HEK293 (cell line): Measurements from ENCODE around the gene SYNGAP1.

Source experiments
- AEBP2 ChIP-seq: fragments of 450-650 bp; formaldehyde crosslinking; IDR thresholded peaks from 2 replicates; pipeline ENCODE4 v1.5.1; 2016; ENCODE audit warnings: missing biosample characterization, missing genetic modification characterization, borderline replicate concordance
- YY1 ChIP-seq: fragments of 450-650 bp; formaldehyde crosslinking; IDR thresholded peaks from 2 replicates; pipeline ENCODE4 v1.5.1; 2018; ENCODE audit warnings: missing biosample characterization, missing genetic modification characterization
- ZBTB1 ChIP-seq: fragments of 450-650 bp; formaldehyde crosslinking; IDR thresholded peaks from 2 replicates; pipeline ENCODE4 v1.5.1; 2016; ENCODE audit warnings: missing biosample characterization, missing genetic modification characterization
- ZNF768 ChIP-seq: fragments of 450-650 bp; formaldehyde crosslinking; IDR thresholded peaks from 2 replicates; pipeline ENCODE4 v1.5.1; 2018; ENCODE audit warnings: missing biosample characterization, mild to moderate bottlenecking, missing genetic modification characterization
- TF ChIP-seq, protein P1 (sequence below): fragments of 450-650 bp; formaldehyde crosslinking; IDR thresholded peaks from 2 replicates; pipeline ENCODE4 v1.5.1; 2016; ENCODE audit warnings: missing biosample characterization, missing genetic modification characterization
- TF ChIP-seq, protein P2 (sequence below): fragments of 450-650 bp; formaldehyde crosslinking; IDR thresholded peaks from 2 replicates; pipeline ENCODE4 v1.5.1; 2016; ENCODE audit warnings: missing biosample characterization, missing genetic modification characterization
- TF ChIP-seq, protein P3 (sequence below): IDR thresholded peaks from 2 replicates; pipeline ENCODE4 v1.6.1; 2011; ENCODE audit warnings: mild to moderate bottlenecking, low read depth, low read length, borderline replicate concordance

- TF ChIP-seq, protein P1, sequence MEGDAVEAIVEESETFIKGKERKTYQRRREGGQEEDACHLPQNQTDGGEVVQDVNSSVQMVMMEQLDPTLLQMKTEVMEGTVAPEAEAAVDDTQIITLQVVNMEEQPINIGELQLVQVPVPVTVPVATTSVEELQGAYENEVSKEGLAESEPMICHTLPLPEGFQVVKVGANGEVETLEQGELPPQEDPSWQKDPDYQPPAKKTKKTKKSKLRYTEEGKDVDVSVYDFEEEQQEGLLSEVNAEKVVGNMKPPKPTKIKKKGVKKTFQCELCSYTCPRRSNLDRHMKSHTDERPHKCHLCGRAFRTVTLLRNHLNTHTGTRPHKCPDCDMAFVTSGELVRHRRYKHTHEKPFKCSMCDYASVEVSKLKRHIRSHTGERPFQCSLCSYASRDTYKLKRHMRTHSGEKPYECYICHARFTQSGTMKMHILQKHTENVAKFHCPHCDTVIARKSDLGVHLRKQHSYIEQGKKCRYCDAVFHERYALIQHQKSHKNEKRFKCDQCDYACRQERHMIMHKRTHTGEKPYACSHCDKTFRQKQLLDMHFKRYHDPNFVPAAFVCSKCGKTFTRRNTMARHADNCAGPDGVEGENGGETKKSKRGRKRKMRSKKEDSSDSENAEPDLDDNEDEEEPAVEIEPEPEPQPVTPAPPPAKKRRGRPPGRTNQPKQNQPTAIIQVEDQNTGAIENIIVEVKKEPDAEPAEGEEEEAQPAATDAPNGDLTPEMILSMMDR (tag by site-specific recombination), result no peak
- no peak for TF ChIP-seq ZNF768 (tag by site-specific recombination)
- TF ChIP-seq YY1 (tag by site-specific recombination), result no peak
- TF ChIP-seq AEBP2 (tag by site-specific recombination), result no peak
- TF ChIP-seq, protein P2, sequence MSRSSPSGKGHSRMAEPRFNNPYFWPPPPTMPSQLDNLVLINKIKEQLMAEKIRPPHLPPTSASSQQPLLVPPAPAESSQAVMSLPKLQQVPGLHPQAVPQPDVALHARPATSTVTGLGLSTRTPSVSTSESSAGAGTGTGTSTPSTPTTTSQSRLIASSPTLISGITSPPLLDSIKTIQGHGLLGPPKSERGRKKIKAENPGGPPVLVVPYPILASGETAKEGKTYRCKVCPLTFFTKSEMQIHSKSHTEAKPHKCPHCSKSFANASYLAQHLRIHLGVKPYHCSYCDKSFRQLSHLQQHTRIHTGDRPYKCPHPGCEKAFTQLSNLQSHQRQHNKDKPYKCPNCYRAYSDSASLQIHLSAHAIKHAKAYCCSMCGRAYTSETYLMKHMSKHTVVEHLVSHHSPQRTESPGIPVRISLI (tag by site-specific recombination), result no peak
- TF ChIP-seq, protein P3, sequence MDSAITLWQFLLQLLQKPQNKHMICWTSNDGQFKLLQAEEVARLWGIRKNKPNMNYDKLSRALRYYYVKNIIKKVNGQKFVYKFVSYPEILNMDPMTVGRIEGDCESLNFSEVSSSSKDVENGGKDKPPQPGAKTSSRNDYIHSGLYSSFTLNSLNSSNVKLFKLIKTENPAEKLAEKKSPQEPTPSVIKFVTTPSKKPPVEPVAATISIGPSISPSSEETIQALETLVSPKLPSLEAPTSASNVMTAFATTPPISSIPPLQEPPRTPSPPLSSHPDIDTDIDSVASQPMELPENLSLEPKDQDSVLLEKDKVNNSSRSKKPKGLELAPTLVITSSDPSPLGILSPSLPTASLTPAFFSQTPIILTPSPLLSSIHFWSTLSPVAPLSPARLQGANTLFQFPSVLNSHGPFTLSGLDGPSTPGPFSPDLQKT, result no peak
- no peak for TF ChIP-seq ZBTB1
Measured at GRCh38 chr6:33413241-33414120, 6.4 kb upstream of the SYNGAP1 start.
